22Rv1 (cell line): ENCODE measurements around the gene TK2.

ENCODE experiments used
- H3K27ac ChIP-seq: fragments of 450-650 bp; 2 replicates; pipeline ENCODE4 v1.5.1; 2017
- ZFX ChIP-seq: fragments of 450-650 bp; IDR thresholded peaks from 2 replicates; pipeline ENCODE4 v1.6.1; 2017; ENCODE audit warnings: antibody characterized with exemption, borderline replicate concordance
- TF ChIP-seq, protein P1 (sequence below): fragments of 450-650 bp; IDR thresholded peaks from 2 replicates; pipeline ENCODE4 v1.5.1; 2017; ENCODE audit warnings: mild to moderate bottlenecking

Gene TK2

DNA sequence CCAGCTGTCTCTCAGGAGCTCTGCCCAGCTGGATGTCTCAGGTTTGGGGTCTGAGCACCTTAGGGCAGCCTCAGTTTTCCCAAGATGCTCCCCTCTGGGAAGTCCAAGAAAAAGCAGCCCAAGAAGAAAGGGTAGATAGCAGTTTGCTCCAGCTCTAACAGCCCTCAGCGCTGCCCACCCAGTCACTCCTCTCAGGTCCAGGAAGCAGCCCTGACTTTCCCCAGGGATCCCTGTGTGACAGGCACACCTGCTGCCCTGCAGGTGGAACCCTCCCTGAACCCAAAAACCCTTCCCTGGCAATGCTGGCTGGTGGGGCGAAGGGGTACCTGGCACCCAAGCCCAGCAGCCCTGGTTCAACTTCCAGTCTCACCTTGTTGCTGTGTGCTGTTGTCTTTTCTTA is 74.7 kb downstream of the TK2 start:
- no peak overlapping the region for H3K27ac ChIP-seq
- no peak for TF ChIP-seq ZFX
- TF ChIP-seq, protein P1, sequence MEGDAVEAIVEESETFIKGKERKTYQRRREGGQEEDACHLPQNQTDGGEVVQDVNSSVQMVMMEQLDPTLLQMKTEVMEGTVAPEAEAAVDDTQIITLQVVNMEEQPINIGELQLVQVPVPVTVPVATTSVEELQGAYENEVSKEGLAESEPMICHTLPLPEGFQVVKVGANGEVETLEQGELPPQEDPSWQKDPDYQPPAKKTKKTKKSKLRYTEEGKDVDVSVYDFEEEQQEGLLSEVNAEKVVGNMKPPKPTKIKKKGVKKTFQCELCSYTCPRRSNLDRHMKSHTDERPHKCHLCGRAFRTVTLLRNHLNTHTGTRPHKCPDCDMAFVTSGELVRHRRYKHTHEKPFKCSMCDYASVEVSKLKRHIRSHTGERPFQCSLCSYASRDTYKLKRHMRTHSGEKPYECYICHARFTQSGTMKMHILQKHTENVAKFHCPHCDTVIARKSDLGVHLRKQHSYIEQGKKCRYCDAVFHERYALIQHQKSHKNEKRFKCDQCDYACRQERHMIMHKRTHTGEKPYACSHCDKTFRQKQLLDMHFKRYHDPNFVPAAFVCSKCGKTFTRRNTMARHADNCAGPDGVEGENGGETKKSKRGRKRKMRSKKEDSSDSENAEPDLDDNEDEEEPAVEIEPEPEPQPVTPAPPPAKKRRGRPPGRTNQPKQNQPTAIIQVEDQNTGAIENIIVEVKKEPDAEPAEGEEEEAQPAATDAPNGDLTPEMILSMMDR, result no peak

DNA sequence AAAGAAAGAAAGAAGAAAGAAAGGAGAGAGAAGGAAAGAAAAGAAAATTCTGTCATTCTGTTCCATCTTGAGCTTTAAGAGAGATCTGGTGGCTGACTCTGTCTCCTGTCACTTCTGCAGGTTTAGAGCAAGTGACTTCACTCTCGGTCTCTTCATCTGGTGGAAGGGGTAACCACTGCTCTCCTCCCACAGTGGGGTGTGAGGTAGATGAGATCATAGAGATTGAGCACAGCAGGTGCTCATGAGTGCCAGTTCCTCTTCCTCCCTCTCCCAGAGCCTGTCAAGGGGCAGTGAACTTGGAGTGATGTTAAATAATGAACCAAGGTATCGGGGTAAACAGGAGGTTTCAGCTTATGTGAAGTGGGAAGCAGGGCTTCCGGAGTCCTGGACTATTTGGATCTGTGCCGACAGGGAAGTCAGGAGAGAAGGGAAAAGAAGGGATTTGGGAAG is 75.1 kb downstream of the TK2 start:
- no peak overlapping the region for H3K27ac ChIP-seq
- TF ChIP-seq, protein P1, result no peak
- no peak for TF ChIP-seq ZFX

GRCh38 chr16:66473654-66474519 is 76.0 kb downstream of the TK2 start:
- H3K27ac ChIP-seq, result no peak overlapping the region
- TF ChIP-seq, protein P1, result no peak
- TF ChIP-seq ZFX, result no peak

DNA sequence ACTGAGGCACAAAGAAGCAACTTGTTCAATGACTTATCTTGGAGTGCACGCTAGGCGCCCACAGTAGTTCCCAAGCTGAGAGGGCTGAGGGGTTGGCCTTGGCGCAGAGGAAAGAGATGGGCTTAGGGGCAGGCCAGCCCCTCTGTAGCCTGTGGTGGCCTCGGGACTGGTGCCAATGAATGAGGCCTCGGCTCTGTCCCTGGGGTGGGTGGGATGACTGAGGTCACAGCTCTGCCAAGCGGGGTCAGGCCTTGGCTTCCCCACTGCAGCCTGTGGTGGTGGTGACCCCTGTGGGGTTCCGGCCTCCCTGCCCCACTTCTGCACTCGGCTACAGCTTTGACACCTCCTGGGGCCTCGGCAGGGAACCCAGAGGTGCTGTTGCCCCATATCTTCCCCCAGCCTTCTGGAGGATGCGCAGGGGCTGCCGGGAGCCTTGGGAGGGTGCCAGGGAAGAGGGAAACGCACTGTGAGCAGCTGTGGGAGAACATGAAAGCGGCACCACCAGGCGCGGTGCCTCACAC is 76.8 kb downstream of the TK2 start:
- no peak for TF ChIP-seq ZFX
- TF ChIP-seq, protein P1, result no peak
- no peak overlapping the region for H3K27ac ChIP-seq

GRCh38 chr16:66471716-66472393 is 78.1 kb downstream of the TK2 start:
- TF ChIP-seq, protein P1, result no peak
- no peak for TF ChIP-seq ZFX
- H3K27ac ChIP-seq, result no peak overlapping the region

GRCh38 chr16:66471264-66471663 is 78.7 kb downstream of the TK2 start:
- no peak overlapping the region for H3K27ac ChIP-seq
- no peak for TF ChIP-seq ZFX
- TF ChIP-seq, protein P1, result no peak

DNA sequence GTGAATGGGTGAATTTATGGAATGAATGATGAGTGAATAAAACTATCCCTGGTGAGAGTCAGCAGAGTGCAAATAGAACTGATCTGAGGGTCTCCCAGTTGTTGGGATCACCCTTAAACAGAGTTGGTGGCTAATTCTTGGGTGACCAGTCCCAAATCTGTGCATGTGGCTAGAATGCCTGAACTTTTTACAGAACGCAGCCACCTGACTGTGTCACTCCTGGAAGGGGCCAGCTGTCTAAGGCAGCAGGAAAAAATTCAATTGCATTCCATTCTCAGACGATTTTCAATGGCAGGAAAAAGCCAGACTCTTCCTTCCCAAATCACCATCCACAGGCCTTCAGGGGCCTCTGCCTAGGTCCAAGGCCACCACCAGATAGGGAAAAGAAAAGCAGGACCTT is 79.4 kb downstream of the TK2 start:
- TF ChIP-seq ZFX, result no peak
- TF ChIP-seq, protein P1, result no peak
- no peak overlapping the region for H3K27ac ChIP-seq
